Transverse colon (tissue), 4 donors: ENCODE results near the gene ECT2L. TPM values are rescaled to one million over a fixed set of nuclear protein-coding genes. Genes with fewer than 3 reads are reported as not detected.

Experiments
- DNase-seq: peaks from one replicate; pipeline ENCODE4 v3.0.0-alpha.2; 2019
- H3K27ac ChIP-seq, 4 donors: fragments of 200-600 bp; sonication (generic); 2 replicates each; pipeline ENCODE4 v1.5.1; 2016 to 2018; ENCODE audit warnings: inconsistent platforms in 4 of 4
- H3K27me3 ChIP-seq: fragments of 200-600 bp; sonication (generic); 2 replicates; pipeline ENCODE4 v1.5.1; 2017; ENCODE audit warnings: inconsistent platforms
- H3K36me3 ChIP-seq, 4 donors: fragments of 200-600 bp; sonication (generic); 2 replicates each; pipeline ENCODE4 v1.5.1; 2017 to 2019; ENCODE audit warnings: inconsistent platforms in 4 of 4
- H3K4me1 ChIP-seq, 4 donors: fragments of 200-600 bp; sonication (generic); 2 replicates each; pipeline ENCODE4 v1.5.1; 2017 to 2020; ENCODE audit warnings: inconsistent platforms in 4 of 4
- H3K4me3 ChIP-seq, 4 donors: fragments of 200-600 bp; sonication (generic); 1 replicate in 1 of 4; 2 replicates in 3 of 4; pipeline versions ENCODE4 v1.5.1 to v1.6.1; 2017 to 2019; ENCODE audit warnings: inconsistent platforms in 4 of 4
- H3K9me3 ChIP-seq, 2 donors: fragments of 200-600 bp; sonication (generic); 2 replicates each; pipeline ENCODE4 v1.5.1; 2017 to 2019; ENCODE audit warnings: inconsistent platforms in 2 of 2
- CTCF ChIP-seq, 5 experiments: fragments of 200-600 bp in 3 of 5; fragments of 450-650 bp in 2 of 5; sonication (generic) in 3 of 5; IDR thresholded peaks; 1 replicate in 2 of 5; 2 replicates in 3 of 5; pipeline ENCODE4 v1.5.1; 2016 to 2017; ENCODE audit warnings: antibody characterized with exemption in 5 of 5, inconsistent platforms in 3 of 5, mild to moderate bottlenecking in 2 of 5, moderate library complexity in 1 of 5
- EP300 ChIP-seq: sonication (generic); formaldehyde crosslinking; IDR thresholded peaks from one replicate; pipeline ENCODE4 v1.6.1; 2017; ENCODE audit warnings: antibody characterized with exemption, low read depth
- POLR2A ChIP-seq: fragments of 450-650 bp; IDR thresholded peaks from one replicate; pipeline ENCODE4 v1.6.1; 2016; ENCODE audit warnings: antibody characterized with exemption, mild to moderate bottlenecking, moderate library complexity
- POLR2AphosphoS5 ChIP-seq, 3 donors: sonication (generic); formaldehyde crosslinking; IDR thresholded peaks; one replicate each; pipeline ENCODE4 v1.6.1; 2016; ENCODE audit warnings: antibody characterized with exemption in 3 of 3
- WGBS, 2 donors: methylation state at CpG; one replicate each; pipeline ENCODE4 v1.1.5; 2018; ENCODE audit warnings: low coverage in 1 of 2; 5-methylcytosine and 5-hydroxymethylcytosine counted together
- in situ Hi-C, 4 donors: fragments of 200-750 bp; cut with MboI; loops; one replicate each; pipeline versions ENCODE4 v1.15.0 to v1.15.1; 2017; ENCODE audit warnings: low sequenced_read_pairs in 3 of 4, low pct_ligation_motif_present in 1 of 4, low pct_unique_long_range_greater_than_20kb in 1 of 4
- intact Hi-C: fragments of 100-400 bp; cut with DNase I; formaldehyde crosslinking; loops from one replicate; pipeline ENCODE4 v1.15.1; 2023; ENCODE audit warnings: low total_unique reads
- total RNA-seq, 4 donors: library from RNA; depleted of rRNA; stranded (reverse); fragments of >200 nt; gene quantifications; one replicate each; pipeline ENCODE4 v1.1.0, GENCODE V29; 2016

The ECT2L gene
- total RNA-seq, 4 donors from 2014 or later: 0.16 TPM; not detected in 3

- peaks cover 0 to 26% (median 13%) of the 10 kb centered on the region in 4 donors for H3K4me1 ChIP-seq
- H3K9me3 ChIP-seq: no peaks in the 10 kb centered on the region
- TF ChIP-seq POLR2AphosphoS5 (IDR thresholded peaks at IDR 0.05): no peak
- no peak for TF ChIP-seq CTCF (IDR thresholded peaks at IDR 0.05)
- no peak for TF ChIP-seq POLR2A
- TF ChIP-seq EP300: no peak
- WGBS, 2 donors: 65 to 69% methylated on average over 8 to 10 of the region's 10 CpGs
- no peak for DNase-seq
- intact Hi-C loops: loop anchor here (2.0 to 5.0 kb wide), 2 partner anchors 169 to 540 kb away; partner anchors contain the start of gene REPS1
- no peaks in the 10 kb centered on the region for H3K27me3 ChIP-seq
- in situ Hi-C loops: loop anchor here (5.0 to 25.0 kb wide), 7 partner anchors 166 to 549 kb away; partner anchors contain the start of genes CITED2 (in 2 of the 4) and REPS1 (in 2 of the 4)
- H3K27ac ChIP-seq: peak overlapping the region; percentile 50 to 72 (median 66)
- H3K36me3 ChIP-seq: no peaks in the 10 kb centered on the region
- no peak overlapping the region for H3K4me3 ChIP-seq
These were observed 22.8 kb downstream of the ECT2L start for GRCh38 chr6:138818496-138819194.

- H3K4me1 ChIP-seq: peaks cover 0 to 22% (median 11%) of the 10 kb centered on the region in 4 donors
- no peaks in the 10 kb centered on the region for H3K9me3 ChIP-seq
- intact Hi-C loops: no loop called here
- 84 to 100% methylated on average over 3 to 4 of the region's 4 CpGs for WGBS, 2 donors
- in situ Hi-C loops: loop anchor here in 3 of 4 donors (25.0 kb wide), 2 partner anchors 291 to 541 kb away; partner anchors contain the start of gene CITED2 (in 2 of the 3)
- TF ChIP-seq POLR2A: no peak
- no peak for TF ChIP-seq POLR2AphosphoS5 (IDR thresholded peaks at IDR 0.05)
- no peak for TF ChIP-seq EP300
- no peak for DNase-seq
- H3K27me3 ChIP-seq: no peaks in the 10 kb centered on the region
- no peak overlapping the region for H3K27ac ChIP-seq
- H3K36me3 ChIP-seq: no peaks in the 10 kb centered on the region
- H3K4me3 ChIP-seq: no peak overlapping the region
These were observed 25.6 kb downstream of the ECT2L start for GRCh38 chr6:138821519-138821918.

GRCh38 chr6:138824482-138825144 lies 28.7 kb downstream of the ECT2L start:
- in situ Hi-C loops: loop anchor here in 3 of 4 donors (25.0 kb wide), 2 partner anchors 288 to 538 kb away; partner anchors contain the start of gene CITED2 (in 2 of the 3)
- no peaks in the 10 kb centered on the region for H3K4me1 ChIP-seq
- 88 to 95% methylated on average over 6 to 11 of the region's 11 CpGs for WGBS, 2 donors
- H3K9me3 ChIP-seq: no peaks in the 10 kb centered on the region
- no peaks in the 10 kb centered on the region for H3K27me3 ChIP-seq
- intact Hi-C loops: no loop called here
- DNase-seq: no peak
- TF ChIP-seq POLR2AphosphoS5 (IDR thresholded peaks at IDR 0.05) (no peak), CTCF (IDR thresholded peaks at IDR 0.05) (no peak), POLR2A (no peak)
- no peak overlapping the region for H3K27ac ChIP-seq
- no peak overlapping the region for H3K4me3 ChIP-seq
- no peaks in the 10 kb centered on the region for H3K36me3 ChIP-seq

DNA sequence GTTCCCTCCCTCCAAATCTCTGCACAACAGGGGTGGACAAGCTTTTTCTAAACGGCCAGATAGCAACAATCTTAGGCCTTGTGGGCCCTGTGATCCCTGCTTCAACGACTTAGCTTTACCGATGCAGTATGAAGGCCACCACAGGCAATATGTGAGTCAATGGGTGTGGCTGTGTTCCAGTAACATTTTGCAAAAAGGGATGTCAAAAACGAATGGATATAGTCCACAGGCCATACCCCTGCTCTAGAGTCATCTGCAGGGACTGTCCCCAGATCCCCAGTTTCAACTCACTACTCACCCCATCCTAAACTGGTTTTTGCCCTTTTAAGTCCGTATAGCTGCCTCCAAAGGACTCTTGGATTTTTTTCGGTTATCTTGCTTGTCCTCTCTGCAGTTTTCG lies 34.4 kb downstream of the ECT2L start:
- Histone ChIP-seq H3K9me3 (no peaks in the 10 kb centered on the region), H3K36me3 (no peaks in the 10 kb centered on the region), H3K4me1 (peaks cover 0 to 6% (median 0%) of the 10 kb centered on the region in 4 donors), H3K27me3 (no peaks in the 10 kb centered on the region), H3K27ac (no peak overlapping the region), H3K4me3 (no peak overlapping the region)
- in situ Hi-C loops (no loop called here), intact Hi-C loops (no loop called here)
- no peak for TF ChIP-seq POLR2AphosphoS5 (IDR thresholded peaks at IDR 0.05)
- TF ChIP-seq POLR2A: no peak
- TF ChIP-seq CTCF (IDR thresholded peaks at IDR 0.05): no peak
- no peak for TF ChIP-seq EP300
- WGBS, 2 donors: 79 to 90% methylated on average over 4 to 7 of the region's 7 CpGs
- DNase-seq: no peak
